GM06990 (cell line): ENCODE measurements around the gene P4HB.
"Not testable (repeated sequence)": the region's sequence is repeated elsewhere in the genome, so short reads cannot be mapped to it uniquely, and the experiment has no call there.

ENCODE experiments used
- DNase-seq: peaks from one replicate; pipeline ENCODE4 v3.0.0-alpha.2; 2011; ENCODE audit not compliant: insufficient read length; ENCODE audit errors: extremely low read depth
- H3K27me3 ChIP-seq: replicated peaks from 2 replicates; pipeline ENCODE4 v1.6.0; 2011; ENCODE audit warnings: low read length; ENCODE audit not compliant: control insufficient read depth, insufficient read depth
- H3K36me3 ChIP-seq: 2 replicates; pipeline ENCODE4 v1.5.1; 2011; ENCODE audit warnings: low read length; ENCODE audit not compliant: control insufficient read depth, insufficient read depth
- H3K4me3 ChIP-seq: replicated peaks from 2 replicates; pipeline ENCODE4 v1.5.1; 2011; ENCODE audit warnings: low read depth, mild to moderate bottlenecking, control low read depth, low read length
- TF ChIP-seq, protein P1 (sequence below): IDR thresholded peaks from 2 replicates; pipeline ENCODE4 v1.5.1; 2011; ENCODE audit warnings: low read length, control low read depth, mild to moderate bottlenecking, inconsistent platforms; ENCODE audit not compliant: insufficient read depth, poor library complexity, severe bottlenecking

P4HB gene

DNA sequence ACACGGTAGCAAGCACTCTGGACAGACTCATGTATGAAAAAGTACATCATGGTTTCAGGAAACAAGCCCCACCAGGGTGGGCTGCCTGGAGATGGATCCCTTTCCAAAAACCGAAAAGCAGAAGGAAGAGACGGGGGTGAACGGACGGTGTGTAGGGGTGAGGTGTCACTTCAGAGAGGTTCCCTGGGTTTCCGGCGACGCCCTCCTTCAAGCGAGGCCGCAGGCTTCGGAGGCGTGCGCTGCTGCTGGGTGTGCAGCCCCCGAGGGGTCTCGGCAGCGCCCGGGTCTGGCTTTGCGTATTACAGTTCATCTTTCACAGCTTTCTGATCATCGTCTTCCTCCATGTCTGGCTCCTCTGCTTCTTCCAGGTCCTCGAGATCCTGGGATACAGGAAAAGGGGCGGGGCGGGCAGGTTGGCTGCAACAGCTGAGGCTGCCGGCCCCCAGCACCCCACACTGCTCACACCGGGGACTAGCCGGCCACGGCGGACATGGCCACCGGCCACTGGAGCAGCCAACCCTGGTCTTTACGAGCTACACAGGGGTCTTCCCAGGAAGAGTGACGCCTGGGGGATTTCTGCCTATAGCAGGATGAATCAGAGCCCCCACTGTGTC lies 16.5 kb downstream of the P4HB start:
- no peak for DNase-seq
- Histone ChIP-seq H3K4me3 (no peak overlapping the region), H3K27me3 (no peaks in the 10 kb centered on the region), H3K36me3 (peaks cover 49% of the 10 kb centered on the region)
- TF ChIP-seq, protein P1, sequence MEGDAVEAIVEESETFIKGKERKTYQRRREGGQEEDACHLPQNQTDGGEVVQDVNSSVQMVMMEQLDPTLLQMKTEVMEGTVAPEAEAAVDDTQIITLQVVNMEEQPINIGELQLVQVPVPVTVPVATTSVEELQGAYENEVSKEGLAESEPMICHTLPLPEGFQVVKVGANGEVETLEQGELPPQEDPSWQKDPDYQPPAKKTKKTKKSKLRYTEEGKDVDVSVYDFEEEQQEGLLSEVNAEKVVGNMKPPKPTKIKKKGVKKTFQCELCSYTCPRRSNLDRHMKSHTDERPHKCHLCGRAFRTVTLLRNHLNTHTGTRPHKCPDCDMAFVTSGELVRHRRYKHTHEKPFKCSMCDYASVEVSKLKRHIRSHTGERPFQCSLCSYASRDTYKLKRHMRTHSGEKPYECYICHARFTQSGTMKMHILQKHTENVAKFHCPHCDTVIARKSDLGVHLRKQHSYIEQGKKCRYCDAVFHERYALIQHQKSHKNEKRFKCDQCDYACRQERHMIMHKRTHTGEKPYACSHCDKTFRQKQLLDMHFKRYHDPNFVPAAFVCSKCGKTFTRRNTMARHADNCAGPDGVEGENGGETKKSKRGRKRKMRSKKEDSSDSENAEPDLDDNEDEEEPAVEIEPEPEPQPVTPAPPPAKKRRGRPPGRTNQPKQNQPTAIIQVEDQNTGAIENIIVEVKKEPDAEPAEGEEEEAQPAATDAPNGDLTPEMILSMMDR, result no peak

DNA sequence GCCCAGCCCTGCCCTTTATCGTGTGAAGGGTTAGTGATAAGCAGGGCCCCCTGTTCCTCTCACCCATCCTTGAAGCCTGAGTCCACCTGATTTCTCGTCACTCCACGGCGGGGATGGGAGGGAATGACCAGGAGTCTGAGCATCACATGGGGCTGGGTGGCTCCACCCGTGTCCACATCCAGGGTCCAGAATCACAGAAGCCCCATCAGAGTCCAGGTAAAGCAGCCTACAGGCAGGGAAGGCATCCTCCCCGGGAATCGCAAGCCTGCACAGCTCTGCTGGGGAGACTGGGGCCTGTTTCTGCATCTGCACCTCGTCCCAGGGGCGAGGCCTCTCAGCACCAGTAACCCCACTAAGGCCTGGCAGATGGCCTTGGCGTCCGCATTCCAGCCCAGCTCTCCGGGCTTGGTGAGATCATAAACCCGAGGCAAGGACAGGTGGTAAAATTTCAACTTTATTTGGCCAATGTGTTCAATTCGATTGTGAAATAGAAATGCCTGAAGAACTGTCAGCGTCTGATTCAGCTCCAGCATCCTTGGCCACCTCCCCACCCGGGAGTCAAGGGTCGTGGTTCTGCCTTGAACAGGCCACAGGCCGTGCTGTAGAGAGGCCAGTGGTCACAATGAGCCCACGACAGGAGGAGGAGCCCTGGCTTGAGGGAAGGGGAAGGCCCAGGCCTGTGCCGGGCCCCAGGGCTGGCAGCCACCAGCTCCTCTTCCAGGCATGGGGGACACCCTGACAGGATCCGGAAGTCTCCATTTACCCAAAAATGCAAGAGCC lies 17.4 kb downstream of the P4HB start:
- Histone ChIP-seq H3K27me3 (no peaks in the 10 kb centered on the region), H3K36me3 (peaks cover 47% of the 10 kb centered on the region), H3K4me3 (no peak overlapping the region)
- DNase-seq, result no peak
- TF ChIP-seq, protein P1, result no peak

DNA sequence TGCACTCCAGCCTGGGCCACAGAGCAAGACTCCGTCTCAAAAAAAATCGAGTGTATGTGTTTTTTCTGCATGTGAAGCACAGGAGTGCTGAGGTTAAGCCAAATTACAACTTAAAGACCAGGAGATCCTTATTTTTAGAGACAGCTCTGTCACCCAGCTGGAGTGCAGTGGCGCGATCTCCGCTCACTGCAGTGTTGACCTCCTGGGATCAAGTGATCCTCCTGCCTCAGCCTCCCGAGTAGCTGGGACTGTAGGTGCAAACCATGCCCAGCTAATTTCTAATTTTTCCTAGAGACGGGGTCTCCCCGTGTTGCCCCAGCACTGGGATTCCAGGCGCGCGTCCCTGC lies 18.0 kb downstream of the P4HB start:
- peaks cover 45% of the 10 kb centered on the region for H3K36me3 ChIP-seq

DNA sequence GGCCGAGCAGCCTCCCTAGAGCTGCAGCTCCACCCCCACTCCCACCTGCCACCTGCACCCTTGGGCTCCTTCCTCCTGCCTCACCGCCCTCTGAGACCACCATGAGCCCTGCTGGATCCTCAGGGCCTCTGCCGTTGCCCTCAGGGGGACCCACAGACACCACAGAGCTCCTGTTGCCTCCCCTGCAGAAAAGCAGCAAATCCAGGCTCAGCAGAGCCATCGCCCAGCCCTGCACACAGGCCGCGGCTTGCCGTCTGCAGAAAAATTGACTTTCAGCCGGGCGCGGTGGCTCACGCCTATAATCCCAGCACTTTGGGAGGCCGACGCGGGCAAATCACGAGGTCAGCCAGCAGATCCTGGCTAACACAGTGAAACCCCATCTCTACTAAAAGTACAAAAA lies 18.5 kb downstream of the P4HB start:
- Histone ChIP-seq H3K36me3 (peaks cover 41% of the 10 kb centered on the region), H3K4me3 (no peak overlapping the region)

More for the DNA sequence above, 18.0 kb downstream of the P4HB start:
- TF ChIP-seq, protein P1, result no peak
- Histone ChIP-seq H3K27me3 (no peaks in the 10 kb centered on the region), H3K4me3 (no peak overlapping the region)
- no peak for DNase-seq

DNA sequence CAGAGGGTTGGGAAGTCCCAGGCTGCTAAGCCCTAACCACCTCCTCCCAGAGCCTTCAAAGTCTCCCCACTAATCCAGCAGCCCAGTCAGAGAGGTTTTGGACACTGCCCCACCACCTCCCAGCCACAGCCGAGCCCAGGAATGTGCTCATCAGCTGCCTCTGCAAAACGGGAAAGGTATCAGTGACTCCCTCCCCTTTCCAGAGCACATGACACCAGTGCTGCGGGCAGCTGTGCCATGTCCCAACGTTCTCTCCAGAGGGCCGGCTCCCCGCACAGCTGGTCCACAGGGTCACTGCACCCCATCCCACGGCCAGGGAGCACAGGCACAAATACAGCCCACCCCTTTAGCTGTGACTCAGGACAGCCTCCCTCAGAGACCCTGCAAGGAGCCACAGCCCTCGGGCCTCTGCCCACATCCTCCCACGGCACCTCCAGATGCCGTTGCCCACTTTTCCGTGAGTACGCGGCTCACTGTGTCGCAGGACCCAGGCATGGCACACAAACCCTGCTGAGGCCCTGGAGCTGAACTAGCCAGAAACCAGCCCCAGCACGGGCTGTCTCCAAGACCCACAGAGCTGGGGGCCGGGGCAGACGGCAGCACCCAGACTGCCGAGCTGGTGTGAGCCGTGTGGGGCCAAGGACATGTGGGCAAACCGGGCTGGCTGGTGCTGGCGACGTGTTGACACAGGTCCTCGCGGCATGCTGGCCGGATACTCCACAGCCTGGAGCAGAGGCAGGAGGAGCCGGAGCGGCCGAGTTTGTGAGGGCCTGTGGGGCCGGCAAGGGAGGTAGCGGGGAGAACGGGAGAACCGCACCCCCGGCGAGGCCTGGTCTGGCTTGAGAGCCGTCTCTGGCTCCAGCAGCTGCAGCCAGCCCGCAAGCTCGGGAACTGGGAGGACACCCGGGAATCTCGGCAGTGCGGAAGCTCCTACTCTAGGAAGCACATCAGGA lies 19.2 kb downstream of the P4HB start:
- peaks cover 33% of the 10 kb centered on the region for H3K36me3 ChIP-seq
- H3K27me3 ChIP-seq, result no peaks in the 10 kb centered on the region
- DNase-seq, result no peak
- H3K4me3 ChIP-seq, result no peak overlapping the region
- TF ChIP-seq, protein P1, result no peak

More for the DNA sequence above, 18.5 kb downstream of the P4HB start:
- TF ChIP-seq, protein P1, result no peak
- no peak for DNase-seq
- no peaks in the 10 kb centered on the region for H3K27me3 ChIP-seq

DNA sequence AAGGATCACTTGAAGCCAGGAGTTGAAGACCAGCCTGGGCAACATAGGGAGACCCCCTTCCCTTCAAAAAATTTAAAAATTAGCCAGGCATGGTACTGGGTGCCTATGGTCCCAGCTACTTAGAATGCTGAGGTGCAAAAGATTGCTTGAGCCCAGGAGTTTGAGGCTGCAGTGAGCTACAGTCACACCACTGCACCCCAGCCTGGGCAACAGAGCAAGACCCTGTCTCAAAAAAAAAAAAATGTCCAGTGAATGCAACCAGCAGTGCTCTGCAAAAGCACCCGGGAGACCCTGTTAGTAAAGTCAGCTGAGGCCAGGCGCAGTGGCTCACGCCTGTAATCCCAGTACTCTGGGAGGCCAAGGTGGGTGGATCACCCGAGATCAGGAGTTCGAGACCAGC lies 20.3 kb downstream of the P4HB start:
- H3K27me3 ChIP-seq, H3K4me3 ChIP-seq, DNase-seq: not testable (repeated sequence)
- peaks cover 23% of the 10 kb centered on the region for H3K36me3 ChIP-seq
